Colonic mucosa (tissue), 4 donors: Measurements from ENCODE around the gene LRRC31. TPM values are rescaled to one million over a fixed set of nuclear protein-coding genes. Genes with fewer than 3 reads are reported as not detected.
A peak's percentile ranks its signal among the peaks of the same experiment; 100 is the strongest.

Source experiments
- DNase-seq: peaks from one replicate; pipeline ENCODE4 v3.0.0-alpha.2; 2020
- H3K27ac ChIP-seq: fragments of 200-600 bp; one replicate; pipeline ENCODE4 v1.8.0; 2021
- H3K27me3 ChIP-seq: fragments of 200-600 bp; one replicate; pipeline ENCODE4 v1.8.0; 2021
- H3K36me3 ChIP-seq: fragments of 200-600 bp; one replicate; pipeline ENCODE4 v1.8.0; 2021
- H3K4me1 ChIP-seq: fragments of 200-600 bp; one replicate; pipeline ENCODE4 v1.8.0; 2021; ENCODE audit warnings: mild to moderate bottlenecking
- H3K4me3 ChIP-seq: fragments of 200-600 bp; one replicate; pipeline ENCODE4 v1.8.0; 2021
- H3K9ac ChIP-seq, 2 donors: one replicate each; pipeline ENCODE4 v1.7.0; 2013; ENCODE audit warnings: control low read depth in 2 of 2, low read depth in 2 of 2, low read length in 2 of 2
- H3K9me3 ChIP-seq: fragments of 200-600 bp; one replicate; pipeline ENCODE4 v1.8.0; 2021
- CTCF ChIP-seq: fragments of 200-600 bp; IDR thresholded peaks from one replicate; pipeline ENCODE4 v1.8.0; 2022; ENCODE audit warnings: antibody characterized with exemption, mild to moderate bottlenecking
- intact Hi-C: fragments of 100-400 bp; cut with DNase I; formaldehyde crosslinking; loops from one replicate; pipeline ENCODE4 v1.14.1; 2022
- total RNA-seq, 2 donors: library from RNA; stranded (reverse); fragmentation: NEBNext Ultra II Directional in 1 of 2; extraction: Animal tissue kit (Norgen Biotek cat#: 25700) in 1 of 2; gene quantifications; one replicate each; pipeline ENCODE4 v1.2.1, GENCODE V29; 2021
- donor health status: healthy.
- donor health status: DM: no; HTN: no; CAD: no.
- donor health status: DM: no; HTN: no; CAD: no.

Gene LRRC31
- total RNA-seq, 2 donors from 2014 or later, result 42.0 to 66.0 TPM

- no peak overlapping the region for H3K9ac ChIP-seq
- no peaks in the 10 kb centered on the region for H3K9me3 ChIP-seq
- intact Hi-C loops, result no loop called here
- H3K27ac ChIP-seq, result no peak overlapping the region
- no peak for TF ChIP-seq CTCF
- H3K36me3 ChIP-seq, result no peaks in the 10 kb centered on the region
- DNase-seq, result no peak
- H3K27me3 ChIP-seq, result no peaks in the 10 kb centered on the region
- H3K4me3 ChIP-seq, result no peak overlapping the region
- H3K4me1 ChIP-seq, result no peaks in the 10 kb centered on the region
These were observed 19.1 kb downstream of the LRRC31 start for GRCh38 chr3:169850618-169851017.

- no peaks in the 10 kb centered on the region for H3K9me3 ChIP-seq
- TF ChIP-seq CTCF, result no peak
- no peaks in the 10 kb centered on the region for H3K36me3 ChIP-seq
- no peak overlapping the region for H3K27ac ChIP-seq
- H3K9ac ChIP-seq, result no peak overlapping the region
- H3K4me3 ChIP-seq, result no peak overlapping the region
- no peak for DNase-seq
- H3K4me1 ChIP-seq, result no peaks in the 10 kb centered on the region
- intact Hi-C loops, result no loop called here
- H3K27me3 ChIP-seq, result no peaks in the 10 kb centered on the region
These were observed 21.0 kb downstream of the LRRC31 start for GRCh38 chr3:169848741-169849140.

- Histone ChIP-seq H3K27ac (no peak overlapping the region), H3K4me3 (no peak overlapping the region), H3K9me3 (no peaks in the 10 kb centered on the region), H3K4me1 (no peaks in the 10 kb centered on the region), H3K9ac (no peak overlapping the region), H3K27me3 (no peaks in the 10 kb centered on the region), H3K36me3 (no peaks in the 10 kb centered on the region)
- peak; percentile 70 for DNase-seq
- intact Hi-C loops, result no loop called here
- TF ChIP-seq CTCF, result no peak
These were observed 21.8 kb downstream of the LRRC31 start for GRCh38 chr3:169847896-169848295.

- H3K27me3 ChIP-seq, result no peaks in the 10 kb centered on the region
- no peak for DNase-seq
- H3K9me3 ChIP-seq, result no peaks in the 10 kb centered on the region
- H3K27ac ChIP-seq, result no peak overlapping the region
- H3K9ac ChIP-seq, result no peak overlapping the region
- no peak overlapping the region for H3K4me3 ChIP-seq
- intact Hi-C loops, result no loop called here
- H3K36me3 ChIP-seq, result no peaks in the 10 kb centered on the region
- TF ChIP-seq CTCF, result no peak
- no peaks in the 10 kb centered on the region for H3K4me1 ChIP-seq
These were observed 23.1 kb downstream of the LRRC31 start for GRCh38 chr3:169846458-169847193.

GRCh38 chr3:169842960-169843359 is 26.8 kb downstream of the LRRC31 start:
- DNase-seq, result no peak
- no peaks in the 10 kb centered on the region for H3K4me1 ChIP-seq
- intact Hi-C loops, result no loop called here
- H3K9ac ChIP-seq, result no peak overlapping the region
- TF ChIP-seq CTCF, result no peak
- no peaks in the 10 kb centered on the region for H3K36me3 ChIP-seq
- no peak overlapping the region for H3K4me3 ChIP-seq
- no peaks in the 10 kb centered on the region for H3K27me3 ChIP-seq
- H3K9me3 ChIP-seq, result no peaks in the 10 kb centered on the region
- no peak overlapping the region for H3K27ac ChIP-seq
